ENCODE data around the gene KRTAP5-9.

DNA sequence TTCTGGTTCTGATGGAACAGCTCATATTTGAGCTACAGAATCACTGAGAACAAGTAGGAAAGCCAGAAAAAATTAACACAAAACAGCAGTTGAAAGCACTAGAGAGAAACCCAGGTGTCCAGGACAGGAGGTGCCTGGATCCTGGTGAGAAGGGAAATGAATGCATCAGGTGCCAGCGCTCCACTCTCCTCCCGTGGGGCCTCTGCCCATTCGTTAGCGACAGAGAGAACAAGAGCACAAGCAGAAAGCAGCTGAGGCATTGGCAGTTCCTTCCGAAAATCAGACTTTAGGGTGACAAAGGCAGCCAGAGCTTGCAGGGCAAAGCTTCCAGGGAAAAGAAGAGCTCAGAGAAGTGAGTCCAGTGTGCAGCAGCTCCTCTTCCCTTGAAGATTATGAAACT, 41.1 kb upstream of the KRTAP5-9 start:
- TF ChIP-seq CTCF (IDR thresholded peaks at IDR 0.05; ENCODE audit: insufficient read depth, low read depth, low read length) (no peak), EZH2 (IDR thresholded peaks at IDR 0.05; ENCODE audit: insufficient read depth, low read length) (no peak)

Measured in astrocyte (in vitro differentiated cells and primary cell).